ENCODE results near the gene SLC22A23.

SLC22A23 gene

GRCh38 chr6:3442431-3443220, 14.2 kb downstream of the SLC22A23 start:
- DNase-seq: no peak

- no peak for DNase-seq
Observed at GRCh38 chr6:3440911-3441310, 15.9 kb downstream of the SLC22A23 start.

- no peak for DNase-seq
Observed at GRCh38 chr6:3439961-3440360, 16.9 kb downstream of the SLC22A23 start.

GRCh38 chr6:3438190-3439167, 18.4 kb downstream of the SLC22A23 start:
- no peak for DNase-seq

- DNase-seq: no peak
Observed at GRCh38 chr6:3433005-3433404, 23.8 kb downstream of the SLC22A23 start.

- DNase-seq: no peak
Observed at GRCh38 chr6:3432416-3432815, 24.4 kb downstream of the SLC22A23 start.

- no peak for DNase-seq
Observed at GRCh38 chr6:3431994-3432393, 24.9 kb downstream of the SLC22A23 start.

- DNase-seq: no peak
Observed at GRCh38 chr6:3429211-3429610, 27.6 kb downstream of the SLC22A23 start.

GRCh38 chr6:3428700-3429099, 28.1 kb downstream of the SLC22A23 start:
- DNase-seq: no peak

- no peak for DNase-seq
Observed at GRCh38 chr6:3428247-3428646, 28.6 kb downstream of the SLC22A23 start.

GRCh38 chr6:3427687-3428085, 29.2 kb downstream of the SLC22A23 start:
- no peak for DNase-seq

GRCh38 chr6:3426927-3427686, 29.7 kb downstream of the SLC22A23 start:
- DNase-seq: no peak

GRCh38 chr6:3426091-3426926, 30.5 kb downstream of the SLC22A23 start:
- DNase-seq: no peak

- no peak for DNase-seq
Observed at GRCh38 chr6:3425574-3425973, 31.3 kb downstream of the SLC22A23 start.

GRCh38 chr6:3424185-3424927, 32.5 kb downstream of the SLC22A23 start:
- no peak for DNase-seq

- DNase-seq: no peak
Observed at GRCh38 chr6:3423439-3424184, 33.2 kb downstream of the SLC22A23 start.

GRCh38 chr6:3422435-3423070, 34.3 kb downstream of the SLC22A23 start:
- DNase-seq: no peak

- no peak for DNase-seq
Observed at GRCh38 chr6:3421791-3422434, 34.9 kb downstream of the SLC22A23 start.

GRCh38 chr6:3421143-3421542, 35.7 kb downstream of the SLC22A23 start:
- no peak for DNase-seq

Measured in activated CD4-positive, CD25-positive, alpha-beta regulatory T cell (primary cell).